Bronchus fibroblast of lung (primary cell): Measurements from ENCODE around the gene TXN2. TPM values are rescaled to one million over a fixed set of nuclear protein-coding genes. Genes with fewer than 3 reads are reported as not detected.

ENCODE experiments used
- total RNA-seq: library from RNA; depleted of rRNA; stranded (reverse); fragments of >200 nt; gene quantifications from 2 replicates; pipeline ENCODE4 v1.2.3, GENCODE V29; 2015

TXN2 gene
- total RNA-seq = 76.7 and 82.7 TPM in 2 replicates

GRCh38 chr22:36481393-36482168 is at the start of gene TXN2:
Gene TXN2, minus strand, starts transcription at chr22:36481640. Its CDS starts 803 bp downstream, at chr22:36480837.

DNA sequence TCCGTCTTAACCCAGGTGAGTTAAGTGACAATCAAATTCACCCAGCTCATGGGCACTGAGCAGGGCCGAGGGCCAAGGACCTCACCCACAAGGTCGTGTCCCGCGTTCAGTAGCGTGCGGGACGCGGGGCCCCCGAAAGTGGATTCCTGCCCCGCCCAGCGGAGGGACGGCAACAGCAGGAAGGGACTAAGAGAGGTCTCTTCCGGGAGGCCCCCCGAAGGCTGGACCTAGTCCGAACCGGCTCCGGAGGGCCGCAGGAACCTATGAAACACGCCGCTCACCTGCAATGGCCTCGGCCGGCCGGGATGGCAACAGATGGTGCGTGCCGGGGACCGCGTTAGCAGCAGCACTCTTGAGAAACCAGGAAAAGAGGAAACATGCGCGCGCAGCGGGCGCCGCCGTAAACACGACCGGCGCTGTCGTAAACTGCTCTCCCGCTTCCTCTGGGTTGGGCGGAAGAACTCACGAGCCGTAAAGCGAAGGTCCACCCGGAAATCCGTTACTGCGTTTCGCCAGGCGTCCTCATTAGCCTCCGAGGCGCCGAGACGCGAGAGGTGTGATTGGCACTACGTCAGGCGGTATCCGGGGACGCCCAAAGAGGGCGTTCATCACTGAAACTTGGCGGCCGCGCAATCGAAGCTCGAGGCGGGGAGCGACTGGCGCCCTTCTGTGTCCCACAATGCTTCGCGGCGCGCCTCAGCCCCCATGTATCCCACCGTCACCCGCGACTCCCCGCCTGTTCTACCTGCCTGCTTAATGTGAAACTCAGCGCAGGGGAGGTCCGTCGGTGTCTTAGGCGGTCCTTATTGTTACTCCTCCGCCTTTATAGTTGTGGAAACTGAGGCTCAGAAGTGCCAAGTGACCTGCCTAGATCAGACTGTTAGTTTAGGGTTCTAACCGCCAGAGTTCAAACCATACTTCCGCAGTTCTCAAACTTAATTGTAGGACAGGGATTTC is 47.6 kb upstream of the TXN2 start, which contains the start of gene EIF3D:
Gene EIF3D (minus strand): TSS at position 372 of the 957 bp plus-strand sequence. CDS start 3,045 bp downstream, outside the sequence.

GRCh38 chr22:36506637-36507517 is 25.4 kb upstream of the TXN2 start, which contains the start of gene FOXRED2:
Gene FOXRED2, minus strand, starts transcription at chr22:36507040. Its CDS starts 618 bp downstream, at chr22:36506422.

Other genes starting within 250 kb of the TXN2 start
- gene APOL2, start 242.1 kb downstream of the TXN2 start, total RNA-seq = 11.9 and 13.4 TPM in 2 replicates
- 0.34 and 0.59 TPM in 2 replicates for gene APOL1, start 228.5 kb downstream of the TXN2 start, total RNA-seq
- 399 and 411 TPM in 2 replicates for gene MYH9, start 93.7 kb downstream of the TXN2 start, total RNA-seq
- gene FOXRED2, start 25.4 kb upstream of the TXN2 start, total RNA-seq = 5.2 and 6.1 TPM in 2 replicates
- gene EIF3D, start 47.5 kb upstream of the TXN2 start, total RNA-seq = 443 and 459 TPM in 2 replicates
- not detected in 2 replicates for gene CACNG2, start 222.1 kb upstream of the TXN2 start, total RNA-seq